Testis (tissue), 3 donors: ENCODE measurements around the gene CPHXL2. TPM values are rescaled to one million over a fixed set of nuclear protein-coding genes. Genes with fewer than 3 reads are reported as not detected.

ENCODE experiments used
- DNase-seq: peaks from one replicate; pipeline ENCODE4 v3.0.0-alpha.2; 2019
- H3K27ac ChIP-seq, 2 donors: fragments of 200-600 bp; sonication (generic); one replicate each; pipeline ENCODE4 v1.5.1; 2019
- H3K27me3 ChIP-seq: fragments of 200-600 bp; sonication (generic); one replicate; pipeline ENCODE4 v1.5.1; 2019
- H3K36me3 ChIP-seq: fragments of 200-600 bp; sonication (generic); one replicate; pipeline ENCODE4 v1.5.1; 2017; ENCODE audit warnings: low read depth; ENCODE audit errors: missing control alignments
- H3K4me1 ChIP-seq: fragments of 200-600 bp; sonication (generic); one replicate; pipeline ENCODE4 v1.5.1; 2019
- H3K4me3 ChIP-seq, 2 donors: fragments of 200-600 bp; sonication (generic); one replicate each; pipeline ENCODE4 v1.5.1; 2017 to 2019
- H3K9me3 ChIP-seq: fragments of 200-600 bp; sonication (generic); one replicate; pipeline ENCODE4 v1.5.1; 2017
- POLR2A ChIP-seq: fragments of 450-650 bp; IDR thresholded peaks from one replicate; pipeline ENCODE4 v1.6.1; 2017; ENCODE audit warnings: antibody characterized with exemption, mild to moderate bottlenecking, moderate library complexity
- WGBS, 2 donors: methylation state at CpG; one replicate each; pipeline ENCODE4 v1.1.5; 2018; 5-methylcytosine and 5-hydroxymethylcytosine counted together
- intact Hi-C: fragments of 100-400 bp; cut with DNase I; formaldehyde crosslinking; loops from one replicate; pipeline ENCODE4 v1.15.1; 2023; ENCODE audit warnings: low total_unique reads
- polyA plus RNA-seq: library from polyadenylated mRNA; stranded (reverse); fragments of 350-450 nt; fragmentation: Illumina TruSeq; extraction: RNeasy Lipid Tissue Mini Kit (QIAGEN cat#74804); gene quantifications from one replicate; pipeline ENCODE4 v1.2.3, GENCODE V29; 2014; ENCODE audit warnings: low read depth, low replicate concordance; ENCODE audit not compliant: insufficient read depth
- total RNA-seq, 2 donors: library from RNA; depleted of rRNA; stranded (reverse); fragments of >200 nt; gene quantifications; one replicate each; pipeline ENCODE4 v1.2.3, GENCODE V29; 2016
- TF ChIP-seq, protein P1 (sequence below), 3 experiments: fragments of 450-650 bp in 2 of 3; fragments of 200-600 bp in 1 of 3; sonication (generic) in 1 of 3; IDR thresholded peaks; one replicate each; pipeline ENCODE4 v1.5.1; 2016 to 2019; ENCODE audit warnings: antibody characterized with exemption in 3 of 3, mild to moderate bottlenecking in 2 of 3, moderate library complexity in 1 of 3

Gene CPHXL2
- total and polyA plus RNA-seq, 3 donors from 2014 or later = 0.31 TPM; not detected in 2

DNA sequence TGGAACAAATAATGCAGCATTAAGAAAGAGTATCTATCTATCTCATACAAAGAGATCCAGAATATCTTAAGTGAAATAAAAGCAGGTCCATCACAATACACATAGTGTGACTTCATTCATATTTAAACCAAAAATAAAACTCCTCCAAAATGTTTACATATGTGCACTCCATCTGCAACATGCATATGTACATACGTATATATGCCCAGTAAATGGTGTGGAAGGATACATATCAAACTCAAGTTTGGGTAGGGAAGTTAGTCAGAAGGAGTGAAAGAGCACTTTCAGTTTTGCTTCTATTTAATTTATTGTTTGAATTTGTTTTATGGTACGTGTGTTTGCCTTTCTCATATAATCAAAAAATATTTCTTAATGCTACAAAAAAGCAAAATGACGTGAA lies 41.8 kb downstream of the CPHXL2 start:
- intact Hi-C loops = no loop called here
- H3K27me3 ChIP-seq = no peaks in the 10 kb centered on the region
- TF ChIP-seq, protein P1, sequence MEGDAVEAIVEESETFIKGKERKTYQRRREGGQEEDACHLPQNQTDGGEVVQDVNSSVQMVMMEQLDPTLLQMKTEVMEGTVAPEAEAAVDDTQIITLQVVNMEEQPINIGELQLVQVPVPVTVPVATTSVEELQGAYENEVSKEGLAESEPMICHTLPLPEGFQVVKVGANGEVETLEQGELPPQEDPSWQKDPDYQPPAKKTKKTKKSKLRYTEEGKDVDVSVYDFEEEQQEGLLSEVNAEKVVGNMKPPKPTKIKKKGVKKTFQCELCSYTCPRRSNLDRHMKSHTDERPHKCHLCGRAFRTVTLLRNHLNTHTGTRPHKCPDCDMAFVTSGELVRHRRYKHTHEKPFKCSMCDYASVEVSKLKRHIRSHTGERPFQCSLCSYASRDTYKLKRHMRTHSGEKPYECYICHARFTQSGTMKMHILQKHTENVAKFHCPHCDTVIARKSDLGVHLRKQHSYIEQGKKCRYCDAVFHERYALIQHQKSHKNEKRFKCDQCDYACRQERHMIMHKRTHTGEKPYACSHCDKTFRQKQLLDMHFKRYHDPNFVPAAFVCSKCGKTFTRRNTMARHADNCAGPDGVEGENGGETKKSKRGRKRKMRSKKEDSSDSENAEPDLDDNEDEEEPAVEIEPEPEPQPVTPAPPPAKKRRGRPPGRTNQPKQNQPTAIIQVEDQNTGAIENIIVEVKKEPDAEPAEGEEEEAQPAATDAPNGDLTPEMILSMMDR (IDR thresholded peaks at IDR 0.05) = no peak
- no peak for TF ChIP-seq POLR2A
- no peaks in the 10 kb centered on the region for H3K4me1 ChIP-seq
- no peaks in the 10 kb centered on the region for H3K36me3 ChIP-seq
- H3K9me3 ChIP-seq = no peaks in the 10 kb centered on the region
- H3K4me3 ChIP-seq = no peak overlapping the region
- H3K27ac ChIP-seq = no peak overlapping the region
- WGBS, 2 donors = 88 to 89% methylated on average over 3 of the region's 3 CpGs
- DNase-seq = no peak

DNA sequence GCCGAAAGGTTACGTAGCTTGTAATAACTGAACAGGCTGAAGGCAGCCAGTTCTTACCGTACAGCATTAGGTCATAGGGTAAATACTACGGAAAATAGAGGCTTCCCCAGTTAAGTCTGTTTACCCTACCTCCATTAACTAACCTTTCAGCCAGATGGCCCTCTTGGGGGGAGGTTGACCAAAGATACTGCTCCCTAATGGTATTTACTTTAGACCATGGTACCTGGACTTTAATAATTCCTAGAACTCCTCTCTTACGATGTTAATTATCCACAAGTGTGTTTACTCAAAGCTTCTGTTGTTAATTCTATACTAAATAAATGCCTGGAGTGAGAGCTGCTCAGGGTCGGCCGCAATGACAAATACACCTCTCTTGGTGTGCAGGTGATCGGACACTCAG lies 44.0 kb downstream of the CPHXL2 start:
- Histone ChIP-seq H3K27ac (no peak overlapping the region), H3K9me3 (no peaks in the 10 kb centered on the region), H3K4me1 (no peaks in the 10 kb centered on the region), H3K4me3 (no peak overlapping the region), H3K27me3 (no peaks in the 10 kb centered on the region), H3K36me3 (no peaks in the 10 kb centered on the region)
- no peak for DNase-seq
- intact Hi-C loops = no loop called here
- TF ChIP-seq POLR2A = no peak
- TF ChIP-seq, protein P1 (IDR thresholded peaks at IDR 0.05) = no peak
- 92 to 93% methylated on average over 8 of the region's 8 CpGs for WGBS, 2 donors

DNA sequence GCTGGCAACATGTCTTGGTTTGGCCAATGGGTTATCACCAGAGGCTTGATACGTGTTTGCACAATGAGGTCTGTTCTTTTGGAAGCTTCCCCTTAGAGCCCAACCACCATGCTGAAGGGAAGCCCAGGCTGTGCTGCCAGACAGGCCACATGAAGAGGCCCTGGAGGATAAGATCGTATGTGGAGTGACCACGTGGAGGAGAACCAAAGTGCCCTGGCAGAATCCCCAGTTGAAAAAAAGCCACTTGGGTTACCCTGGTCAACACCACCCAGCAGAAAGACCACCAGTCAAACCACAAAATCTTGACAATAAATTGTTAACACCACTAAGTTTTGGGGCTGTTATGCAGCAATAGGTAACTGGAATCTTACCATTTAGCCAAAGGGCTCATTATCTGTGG lies 46.8 kb downstream of the CPHXL2 start:
- Histone ChIP-seq H3K27me3 (no peaks in the 10 kb centered on the region), H3K4me1 (no peaks in the 10 kb centered on the region), H3K4me3 (no peak overlapping the region), H3K9me3 (no peaks in the 10 kb centered on the region), H3K36me3 (no peaks in the 10 kb centered on the region), H3K27ac (no peak overlapping the region)
- DNase-seq = no peak
- 74 to 81% methylated on average over 2 to 3 of the region's 3 CpGs for WGBS, 2 donors
- TF ChIP-seq, protein P1 (IDR thresholded peaks at IDR 0.05) = no peak
- no peak for TF ChIP-seq POLR2A
- intact Hi-C loops = no loop called here

DNA sequence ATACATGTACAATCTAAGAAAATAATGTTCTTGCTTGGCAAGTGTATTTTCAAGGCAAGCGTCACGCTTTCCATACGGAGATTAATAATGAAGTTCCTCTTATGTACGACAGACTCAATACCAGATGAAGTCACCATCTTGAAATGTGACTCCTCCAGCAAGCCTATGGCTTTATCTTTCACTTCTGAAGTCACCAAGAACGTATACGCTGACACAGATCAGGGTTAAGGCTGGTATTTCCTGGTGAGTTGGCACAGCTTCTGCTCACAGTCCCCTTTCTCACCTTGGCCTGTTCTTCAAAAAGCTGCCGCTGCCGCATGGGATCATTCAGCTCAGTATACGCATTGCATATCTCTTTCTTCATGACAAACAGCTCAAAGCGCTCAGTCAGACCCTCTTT lies 47.7 kb downstream of the CPHXL2 start:
- H3K9me3 ChIP-seq = no peaks in the 10 kb centered on the region
- intact Hi-C loops = no loop called here
- H3K4me3 ChIP-seq = no peak overlapping the region
- no peaks in the 10 kb centered on the region for H3K36me3 ChIP-seq
- H3K4me1 ChIP-seq = no peaks in the 10 kb centered on the region
- WGBS, 2 donors = 91 to 93% methylated on average over 10 of the region's 10 CpGs
- H3K27me3 ChIP-seq = no peaks in the 10 kb centered on the region
- H3K27ac ChIP-seq = no peak overlapping the region
- DNase-seq = no peak
- TF ChIP-seq, protein P1 (IDR thresholded peaks at IDR 0.05) = no peak
- TF ChIP-seq POLR2A = no peak

DNA sequence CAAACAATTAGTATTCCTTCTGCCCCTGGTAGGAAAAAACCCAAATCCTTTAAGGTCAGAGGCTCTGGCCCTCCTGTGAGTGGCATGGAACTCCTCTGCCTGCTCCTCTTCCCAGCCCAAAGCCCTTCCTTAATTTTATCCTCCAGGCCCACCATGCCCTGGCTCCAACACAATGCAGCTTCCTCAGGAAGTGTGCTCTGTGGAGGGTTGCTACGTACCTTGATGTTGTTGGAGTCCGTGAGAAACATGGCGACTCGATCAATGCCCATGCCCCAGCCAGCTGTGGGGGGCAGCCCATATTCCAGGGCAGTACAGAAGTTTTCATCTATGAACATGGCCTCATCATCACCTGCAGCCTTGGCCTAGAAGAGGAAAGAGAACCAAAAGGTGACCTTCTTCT lies 48.5 kb downstream of the CPHXL2 start:
- Histone ChIP-seq H3K27me3 (no peaks in the 10 kb centered on the region), H3K4me1 (no peaks in the 10 kb centered on the region), H3K27ac (no peak overlapping the region), H3K4me3 (no peak overlapping the region), H3K36me3 (no peaks in the 10 kb centered on the region), H3K9me3 (no peaks in the 10 kb centered on the region)
- TF ChIP-seq POLR2A = no peak
- TF ChIP-seq, protein P1 (IDR thresholded peaks at IDR 0.05) = no peak
- DNase-seq = no peak
- intact Hi-C loops = no loop called here
- WGBS, 2 donors = 90 to 94% methylated on average over 4 of the region's 4 CpGs
